Measurements from ENCODE around the gene PITRM1. TPM values are rescaled to one million over a fixed set of nuclear protein-coding genes. Genes with fewer than 3 reads are reported as not detected.

The PITRM1 gene
- polyA plus RNA-seq, 2 of the 4 experiments (the other 2 are of a cell fraction) = 45.9 to 64.5 TPM

DNA sequence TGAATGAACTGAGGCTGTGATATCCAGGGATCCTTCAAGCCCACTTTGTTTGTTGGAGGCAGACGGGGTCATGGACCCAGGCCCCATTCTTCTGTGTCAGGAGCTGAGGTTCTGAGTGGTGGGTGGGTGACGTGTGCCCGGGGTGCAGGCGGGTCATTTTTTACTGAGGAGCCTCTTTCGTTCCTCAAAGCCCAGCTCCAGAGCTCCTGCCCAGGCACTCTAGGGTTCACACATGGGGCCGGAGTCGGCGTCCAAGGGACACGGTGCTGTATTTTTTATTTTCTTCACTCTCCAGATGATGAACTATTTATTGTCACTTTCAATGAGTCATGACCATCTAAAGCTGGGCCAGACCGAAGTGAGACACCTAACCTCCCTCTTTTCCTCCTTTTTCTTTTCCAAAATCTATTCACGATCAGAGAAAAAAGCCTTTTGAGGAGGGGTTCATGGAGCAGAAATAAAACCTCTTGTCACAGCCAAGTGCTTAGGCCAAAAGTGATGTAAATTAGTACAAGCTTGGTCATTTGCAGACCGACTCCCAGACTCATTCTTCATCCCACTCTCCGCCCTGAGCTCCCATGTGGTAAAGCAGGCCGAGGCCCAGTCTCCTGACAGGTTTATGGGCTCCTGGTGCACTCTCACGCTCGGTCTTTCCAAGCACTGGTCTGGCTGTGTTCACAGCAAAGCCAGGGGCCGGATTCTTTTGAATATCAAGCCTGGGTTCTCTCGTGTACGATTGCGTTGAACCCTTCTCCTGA lies 41.4 kb upstream of the PITRM1 start:
- WGBS (ENCODE audit: missing lambda C conversion rate) = 90% methylated on average over 18 of the region's 20 CpGs
- DNase-seq (ENCODE audit: low read depth in 1 of 2, low spot score in 1 of 2) (no peak), FAIRE-seq (no peak), ATAC-seq (no peak)
- H3K4me3 ChIP-seq = no peak overlapping the region
- no peaks in the 10 kb centered on the region for H3K9me3 ChIP-seq
- TF ChIP-seq, protein P1, sequence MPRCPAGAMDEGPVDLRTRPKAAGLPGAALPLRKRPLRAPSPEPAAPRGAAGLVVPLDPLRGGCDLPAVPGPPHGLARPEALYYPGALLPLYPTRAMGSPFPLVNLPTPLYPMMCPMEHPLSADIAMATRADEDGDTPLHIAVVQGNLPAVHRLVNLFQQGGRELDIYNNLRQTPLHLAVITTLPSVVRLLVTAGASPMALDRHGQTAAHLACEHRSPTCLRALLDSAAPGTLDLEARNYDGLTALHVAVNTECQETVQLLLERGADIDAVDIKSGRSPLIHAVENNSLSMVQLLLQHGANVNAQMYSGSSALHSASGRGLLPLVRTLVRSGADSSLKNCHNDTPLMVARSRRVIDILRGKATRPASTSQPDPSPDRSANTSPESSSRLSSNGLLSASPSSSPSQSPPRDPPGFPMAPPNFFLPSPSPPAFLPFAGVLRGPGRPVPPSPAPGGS (IDR thresholded peaks at IDR 0.05) = no peak
- TF ChIP-seq, protein P2, sequence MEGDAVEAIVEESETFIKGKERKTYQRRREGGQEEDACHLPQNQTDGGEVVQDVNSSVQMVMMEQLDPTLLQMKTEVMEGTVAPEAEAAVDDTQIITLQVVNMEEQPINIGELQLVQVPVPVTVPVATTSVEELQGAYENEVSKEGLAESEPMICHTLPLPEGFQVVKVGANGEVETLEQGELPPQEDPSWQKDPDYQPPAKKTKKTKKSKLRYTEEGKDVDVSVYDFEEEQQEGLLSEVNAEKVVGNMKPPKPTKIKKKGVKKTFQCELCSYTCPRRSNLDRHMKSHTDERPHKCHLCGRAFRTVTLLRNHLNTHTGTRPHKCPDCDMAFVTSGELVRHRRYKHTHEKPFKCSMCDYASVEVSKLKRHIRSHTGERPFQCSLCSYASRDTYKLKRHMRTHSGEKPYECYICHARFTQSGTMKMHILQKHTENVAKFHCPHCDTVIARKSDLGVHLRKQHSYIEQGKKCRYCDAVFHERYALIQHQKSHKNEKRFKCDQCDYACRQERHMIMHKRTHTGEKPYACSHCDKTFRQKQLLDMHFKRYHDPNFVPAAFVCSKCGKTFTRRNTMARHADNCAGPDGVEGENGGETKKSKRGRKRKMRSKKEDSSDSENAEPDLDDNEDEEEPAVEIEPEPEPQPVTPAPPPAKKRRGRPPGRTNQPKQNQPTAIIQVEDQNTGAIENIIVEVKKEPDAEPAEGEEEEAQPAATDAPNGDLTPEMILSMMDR (IDR thresholded peaks at IDR 0.05) = no peak
- TF ChIP-seq, protein P3, sequence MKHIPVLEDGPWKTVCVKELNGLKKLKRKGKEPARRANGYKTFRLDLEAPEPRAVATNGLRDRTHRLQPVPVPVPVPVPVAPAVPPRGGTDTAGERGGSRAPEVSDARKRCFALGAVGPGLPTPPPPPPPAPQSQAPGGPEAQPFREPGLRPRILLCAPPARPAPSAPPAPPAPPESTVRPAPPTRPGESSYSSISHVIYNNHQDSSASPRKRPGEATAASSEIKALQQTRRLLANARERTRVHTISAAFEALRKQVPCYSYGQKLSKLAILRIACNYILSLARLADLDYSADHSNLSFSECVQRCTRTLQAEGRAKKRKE (CRISPR knock-in tag; IDR thresholded peaks at IDR 0.05; ENCODE audit: low read depth) = no peak
- TF ChIP-seq, protein P4, sequence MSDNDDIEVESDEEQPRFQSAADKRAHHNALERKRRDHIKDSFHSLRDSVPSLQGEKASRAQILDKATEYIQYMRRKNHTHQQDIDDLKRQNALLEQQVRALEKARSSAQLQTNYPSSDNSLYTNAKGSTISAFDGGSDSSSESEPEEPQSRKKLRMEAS (IDR thresholded peaks at IDR 0.05) = no peak
- TF ChIP-seq ZNF302 (CRISPR knock-in tag; IDR thresholded peaks at IDR 0.05) = no peak
- no peak for TF ChIP-seq TFCP2L1 (CRISPR knock-in tag; IDR thresholded peaks at IDR 0.05)
- no peak for TF ChIP-seq EHF (CRISPR knock-in tag; IDR thresholded peaks at IDR 0.05)
- TF ChIP-seq EP300 (IDR thresholded peaks at IDR 0.05) = no peak
- TF ChIP-seq TP53 (CRISPR knock-in tag; IDR thresholded peaks at IDR 0.05) = no peak
- no peak for TF ChIP-seq POLR2AphosphoS2 (conservative IDR thresholded peaks at IDR 0.05; ENCODE audit: low read length)
- no peak for TF ChIP-seq RARB (CRISPR knock-in tag; IDR thresholded peaks at IDR 0.05)
- no peak for TF ChIP-seq RAD21 (conservative IDR thresholded peaks at IDR 0.05 in 1 of 2, IDR thresholded peaks at IDR 0.05 in 1 of 2)
- TF ChIP-seq CEBPB (IDR thresholded peaks at IDR 0.05) = no peak
- TF ChIP-seq GATA3 (IDR thresholded peaks at IDR 0.05; ENCODE audit: borderline replicate concordance) = no peak
- no peak for TF ChIP-seq NR3C1 (IDR thresholded peaks at IDR 0.05)
- no peak for TF ChIP-seq PHF8 (IDR thresholded peaks at IDR 0.05; ENCODE audit: borderline replicate concordance, low read depth)
- TF ChIP-seq JUN (IDR thresholded peaks at IDR 0.05) = no peak
- TF ChIP-seq HOXB5 (CRISPR knock-in tag; IDR thresholded peaks at IDR 0.05) = no peak
- H3K27ac ChIP-seq = no peak overlapping the region
- POLR2A ChIA-PET = no interaction called here
- CTCF ChIA-PET = interaction anchor here (1.1 to 6.2 kb wide), 4 partner anchors 11 to 21 kb away, joined by 3 to 43 read pairs (median 4); no protein-coding TSS in a partner anchor
- no peaks in the 10 kb centered on the region for H3K4me1 ChIP-seq
- H3K4me2 ChIP-seq = no peak overlapping the region

DNA sequence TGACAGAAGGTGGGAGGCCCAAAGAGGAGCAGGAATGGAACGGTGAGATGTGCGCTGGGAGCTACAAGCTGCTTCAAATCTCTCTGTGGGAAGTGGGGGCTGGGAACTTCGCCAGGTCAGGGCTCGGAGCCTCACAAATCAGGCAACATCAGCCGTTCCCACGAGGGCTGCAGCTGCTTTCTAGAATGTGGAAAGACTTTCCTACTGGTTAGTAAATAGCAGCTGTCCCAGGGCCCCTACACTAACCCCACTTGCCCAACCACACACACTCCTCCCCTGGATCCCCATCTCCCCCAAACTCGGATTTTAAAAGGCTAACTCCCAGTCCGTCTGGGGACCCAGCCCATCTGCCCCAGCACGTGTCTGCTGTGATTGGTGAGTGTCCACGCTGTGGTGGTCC lies 40.6 kb upstream of the PITRM1 start:
- no peaks in the 10 kb centered on the region for H3K4me1 ChIP-seq
- H3K27ac ChIP-seq = no peak overlapping the region
- ATAC-seq = no peak
- DNase-seq (ENCODE audit: low read depth in 1 of 2, low spot score in 1 of 2) = no peak
- ChIA-PET CTCF (interaction anchor here (1.2 to 6.2 kb wide), 2 partner anchors 16 to 20 kb away, joined by 6 to 43 read pairs; no protein-coding TSS in a partner anchor), POLR2A (interaction anchor here (0.6 kb wide), 1 partner anchor 572 kb away, joined by 3 read pairs; the partner anchor contains the start of gene KLF6)
- no peak for FAIRE-seq
- H3K9me3 ChIP-seq = no peaks in the 10 kb centered on the region
- no peak overlapping the region for H3K4me3 ChIP-seq
- TF ChIP-seq EHF (CRISPR knock-in tag; IDR thresholded peaks at IDR 0.05) = no peak
- no peak for TF ChIP-seq MAZ (IDR thresholded peaks at IDR 0.05; ENCODE audit: borderline replicate concordance, low read depth, low read length)
- TF ChIP-seq MYC (IDR thresholded peaks at IDR 0.05; ENCODE audit: borderline replicate concordance, low read length) = no peak
- no peak for TF ChIP-seq RARB (CRISPR knock-in tag; IDR thresholded peaks at IDR 0.05)
- TF ChIP-seq HDAC2 (IDR thresholded peaks at IDR 0.05) = no peak
- TF ChIP-seq, protein P5, sequence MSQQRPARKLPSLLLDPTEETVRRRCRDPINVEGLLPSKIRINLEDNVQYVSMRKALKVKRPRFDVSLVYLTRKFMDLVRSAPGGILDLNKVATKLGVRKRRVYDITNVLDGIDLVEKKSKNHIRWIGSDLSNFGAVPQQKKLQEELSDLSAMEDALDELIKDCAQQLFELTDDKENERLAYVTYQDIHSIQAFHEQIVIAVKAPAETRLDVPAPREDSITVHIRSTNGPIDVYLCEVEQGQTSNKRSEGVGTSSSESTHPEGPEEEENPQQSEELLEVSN (IDR thresholded peaks at IDR 0.05; ENCODE audit: borderline replicate concordance, low read depth) = no peak
- TF ChIP-seq, protein P4 (IDR thresholded peaks at IDR 0.05) = no peak
- no peak for TF ChIP-seq HOXB5 (CRISPR knock-in tag; IDR thresholded peaks at IDR 0.05)
- WGBS (ENCODE audit: missing lambda C conversion rate) = 58% methylated on average over 8 of the region's 10 CpGs
- H3K4me2 ChIP-seq = no peak overlapping the region
